Measurements from ENCODE around the gene ZKSCAN4.

DNA sequence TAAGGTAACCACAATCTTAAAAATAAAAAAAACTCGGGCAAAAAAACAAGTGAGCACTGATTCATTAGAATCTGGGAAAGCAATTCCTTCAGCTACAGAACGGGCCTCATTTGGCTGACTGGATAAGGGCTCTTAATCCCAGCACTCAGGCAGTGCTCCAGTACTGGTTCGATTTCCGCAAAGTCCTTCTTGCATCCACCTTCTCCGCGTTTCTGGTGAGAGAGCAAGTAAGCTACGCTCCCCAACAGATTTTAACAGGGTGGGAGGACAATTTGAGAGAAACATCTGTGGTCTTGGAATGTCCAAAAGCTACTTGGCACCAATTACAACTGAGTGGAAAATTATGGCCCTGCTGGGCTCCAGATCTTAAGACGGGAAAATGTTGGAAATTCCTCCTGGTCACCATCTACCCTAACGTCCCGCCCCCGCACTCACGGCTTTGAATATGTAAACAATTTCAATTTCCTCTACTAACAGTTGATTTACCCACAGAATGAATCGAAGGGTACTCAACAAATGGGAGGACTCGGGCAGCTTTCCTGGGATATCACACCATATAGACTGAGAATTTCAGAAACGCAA is 45.0 kb downstream of the ZKSCAN4 start:
- no peak for TF ChIP-seq CTCF (IDR thresholded peaks at IDR 0.05)
- TF ChIP-seq POLR2A (IDR thresholded peaks at IDR 0.05) = no peak
